Activated CD4-positive, alpha-beta T cell treated with anti-CD3 and anti-CD28 coated beads for 1 hour (primary cell): ENCODE results near the gene ADAMTS12.

Experiments used
- DNase-seq: peaks from one replicate; pipeline ENCODE4 v3.0.0-alpha.2; 2020

Gene ADAMTS12

DNA sequence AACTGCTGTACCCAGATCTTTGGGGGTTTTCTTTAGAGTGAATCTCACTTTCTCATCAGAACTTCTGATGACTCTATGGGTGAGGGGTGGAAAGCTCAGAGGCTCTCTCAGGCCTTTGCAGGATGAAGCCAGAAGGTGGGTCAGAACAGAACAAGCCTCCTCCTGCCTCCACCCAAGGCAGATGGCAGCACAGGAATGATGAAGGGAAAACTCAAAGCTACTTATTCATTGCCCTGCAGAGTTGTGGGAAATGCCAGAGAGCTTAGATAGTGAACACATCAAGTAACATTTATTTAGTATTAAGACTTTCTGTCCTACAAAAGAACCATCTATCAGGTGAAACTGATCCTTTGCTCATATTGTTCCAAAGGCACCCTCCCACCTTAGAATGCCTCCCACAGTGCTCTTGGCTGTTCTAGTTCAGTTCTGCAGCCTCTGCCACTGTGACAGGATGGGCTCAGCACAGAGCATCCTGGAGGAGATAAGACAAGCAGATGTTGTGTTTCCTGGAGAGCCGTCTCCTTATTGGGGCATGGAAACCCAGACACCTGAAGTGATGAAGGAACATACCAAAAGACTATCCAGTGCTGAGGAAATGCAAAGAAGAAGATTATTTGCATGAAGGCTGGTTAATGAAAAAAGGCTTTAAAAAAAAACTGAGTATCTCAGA is 146.6 kb downstream of the ADAMTS12 start:
- DNase-seq = no peak

DNA sequence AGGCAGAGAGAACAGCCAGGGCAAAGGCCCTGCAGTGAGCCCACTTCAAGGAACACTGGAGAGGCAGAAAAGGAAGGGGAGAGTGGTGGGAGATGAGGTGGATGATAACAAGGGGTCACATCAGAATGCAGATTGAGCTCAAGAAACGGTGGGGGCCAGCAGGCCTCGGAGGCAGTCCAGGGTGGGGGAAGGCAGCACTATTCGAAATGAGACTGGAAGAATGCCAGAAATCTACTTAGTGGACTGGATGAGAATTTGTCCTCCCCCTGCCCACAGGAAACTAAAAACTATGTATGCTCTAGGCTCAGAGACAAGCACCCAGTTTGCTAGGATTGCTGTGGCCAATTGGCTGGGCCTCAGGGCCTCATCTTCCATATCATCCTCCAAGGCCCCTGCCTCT is 148.7 kb downstream of the ADAMTS12 start:
- DNase-seq = no peak

- no peak for DNase-seq
Measured at GRCh38 chr5:33742181-33742580, 149.6 kb downstream of the ADAMTS12 start.

DNA sequence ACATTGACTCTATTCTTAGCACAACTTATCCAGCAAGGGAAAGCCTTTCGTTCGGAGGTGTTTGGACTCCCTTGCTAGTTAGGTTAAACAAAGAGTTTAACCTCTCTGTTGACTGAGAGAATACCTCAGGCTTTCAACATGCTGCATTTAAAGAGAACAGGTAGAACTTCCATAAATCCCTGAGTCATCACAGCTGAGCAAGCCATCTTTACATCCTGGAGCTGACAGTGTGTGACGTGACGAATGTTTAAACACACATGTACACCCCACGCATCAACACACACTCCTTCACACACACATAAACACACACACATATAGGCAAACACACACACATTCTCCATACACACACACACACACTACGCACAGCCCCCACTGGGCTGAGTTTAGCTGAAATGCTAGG is 152.8 kb downstream of the ADAMTS12 start:
- DNase-seq = no peak

GRCh38 chr5:33738097-33738496 is 153.7 kb downstream of the ADAMTS12 start:
- no peak for DNase-seq

DNA sequence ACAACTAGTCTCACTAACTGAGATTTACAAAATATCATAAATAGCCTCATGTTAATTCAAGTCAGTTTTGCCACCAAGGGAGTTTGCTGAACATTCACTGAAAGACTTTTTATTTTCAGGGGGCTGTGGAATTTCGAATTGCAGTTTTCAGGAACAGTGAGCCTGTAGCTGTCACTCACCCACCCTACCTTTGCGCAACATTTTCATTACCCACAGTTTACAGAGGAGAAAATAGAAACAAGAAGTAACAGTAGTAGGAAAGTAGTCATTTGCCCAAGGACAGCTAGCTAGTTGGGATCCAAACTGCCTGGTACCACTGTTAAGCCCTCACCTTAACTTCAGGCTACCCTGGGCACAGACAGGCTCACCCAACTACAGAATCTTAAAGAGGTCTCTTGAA is 154.1 kb downstream of the ADAMTS12 start:
- no peak for DNase-seq

- DNase-seq = no peak
Measured at GRCh38 chr5:33737284-33737683, 154.5 kb downstream of the ADAMTS12 start.

DNA sequence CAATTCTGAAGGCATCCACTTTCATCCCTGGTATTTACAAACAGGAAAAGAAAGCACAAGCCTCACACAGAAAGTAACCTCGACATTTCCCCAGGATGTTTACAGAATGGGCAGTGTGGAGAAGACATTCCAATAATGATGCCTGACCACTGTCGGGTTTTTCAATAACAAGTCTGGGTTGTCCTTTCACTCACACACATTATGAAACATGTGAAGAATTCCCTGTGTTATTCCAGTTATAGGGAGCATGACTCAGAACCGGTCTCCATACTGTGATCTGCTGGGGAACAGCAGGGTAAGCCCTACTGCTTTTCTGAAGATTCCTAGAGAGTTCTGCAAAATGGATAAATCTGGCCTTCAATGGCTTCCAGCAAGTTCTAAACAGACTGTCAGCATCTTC is 155.3 kb downstream of the ADAMTS12 start:
- DNase-seq = no peak

DNA sequence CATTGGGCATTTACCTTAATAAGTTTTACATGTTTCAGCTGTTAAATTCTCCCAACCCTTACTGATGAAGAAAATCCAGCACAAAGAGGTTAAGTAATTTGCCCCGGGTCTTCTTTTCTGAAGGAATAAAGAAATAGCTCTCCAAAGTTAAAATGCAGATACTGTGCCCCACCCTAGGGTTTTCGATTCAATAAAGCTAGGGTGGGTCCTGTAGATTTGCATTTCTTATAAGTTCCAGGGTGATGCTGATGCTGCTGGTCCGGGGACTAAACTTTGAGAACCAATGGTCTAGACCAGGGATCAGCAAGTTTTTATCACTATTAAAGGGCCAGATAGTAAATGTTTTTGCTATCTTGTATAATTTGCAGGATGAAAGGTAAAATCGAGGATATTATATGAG is 156.7 kb downstream of the ADAMTS12 start:
- no peak for DNase-seq

DNA sequence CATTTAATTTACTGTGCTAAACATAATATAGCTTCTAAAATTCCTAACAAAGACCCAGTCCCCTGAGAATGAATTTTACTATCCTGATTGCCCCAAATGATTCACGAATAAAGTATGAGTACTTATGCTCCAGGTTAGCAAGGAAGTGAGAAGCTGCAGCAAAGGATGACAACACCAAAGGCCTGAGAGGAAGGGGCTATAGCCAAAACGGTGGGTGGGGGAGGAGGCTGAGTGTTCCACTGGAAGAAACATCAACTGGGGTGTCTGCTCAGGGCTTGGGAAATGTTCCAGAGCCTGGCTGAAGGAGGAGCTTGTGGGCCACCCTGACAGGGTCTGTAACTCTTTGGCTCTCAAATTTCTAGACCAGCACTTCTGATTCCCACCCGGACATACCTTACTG is 157.3 kb downstream of the ADAMTS12 start:
- DNase-seq = no peak

DNA sequence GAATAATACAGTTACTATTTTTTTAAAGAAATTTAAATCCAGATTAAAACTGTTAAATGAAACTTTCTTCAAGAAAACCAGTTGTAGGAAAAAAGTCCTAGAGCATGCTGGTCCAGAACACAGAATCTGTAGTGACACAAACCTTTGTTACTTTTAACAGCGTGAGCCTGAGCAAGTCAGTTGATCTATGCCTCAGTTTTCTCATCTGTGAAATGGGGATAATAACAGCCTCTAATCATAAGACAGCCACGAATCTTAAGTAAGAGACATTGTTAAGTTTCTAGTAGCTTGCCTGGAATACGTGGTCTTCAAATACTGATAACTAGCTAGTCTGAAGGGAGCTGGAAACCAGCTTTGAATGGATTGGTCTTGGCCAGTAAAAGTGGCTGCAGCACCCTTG is 158.6 kb downstream of the ADAMTS12 start:
- DNase-seq = no peak

GRCh38 chr5:33726422-33727165 is 165.2 kb downstream of the ADAMTS12 start:
- DNase-seq = no peak

- no peak for DNase-seq
Measured at GRCh38 chr5:33725806-33726205, 166.0 kb downstream of the ADAMTS12 start.

DNA sequence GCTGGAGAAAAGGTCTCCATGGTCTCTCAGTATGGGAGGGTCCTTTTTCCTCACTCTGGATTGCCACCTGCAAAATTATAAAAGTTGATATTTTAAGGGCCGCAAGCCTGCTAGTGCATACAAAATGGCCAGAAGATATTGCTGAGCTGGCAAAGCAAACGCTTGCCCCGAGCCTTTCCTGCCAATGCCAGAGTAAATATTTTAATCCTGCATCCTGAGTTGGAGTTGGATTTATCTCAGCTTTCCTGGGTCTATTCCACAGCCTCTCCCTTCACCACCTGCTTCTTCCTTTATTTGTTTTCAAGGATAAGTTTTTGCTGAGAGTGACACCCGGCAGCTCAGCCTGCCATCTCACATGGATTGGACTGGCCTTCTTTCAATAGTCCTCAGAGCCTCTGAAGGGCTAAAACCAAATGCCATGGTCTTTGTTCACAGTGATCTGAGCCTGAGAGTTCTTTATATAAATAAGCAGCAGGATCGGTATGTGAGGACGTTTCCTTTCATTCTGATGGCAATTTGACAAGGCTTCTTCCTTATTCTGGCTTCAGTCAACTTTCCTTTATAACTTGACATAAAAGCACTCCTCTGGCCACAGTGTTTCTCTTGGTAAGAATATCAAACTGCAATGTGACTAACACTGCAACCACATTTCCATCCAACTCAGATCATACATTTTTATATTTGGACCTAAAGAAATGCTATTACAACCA is 170.1 kb downstream of the ADAMTS12 start:
- DNase-seq = no peak

- no peak for DNase-seq
Measured at GRCh38 chr5:33720176-33720575, 171.6 kb downstream of the ADAMTS12 start.

GRCh38 chr5:33719769-33720168 is 172.0 kb downstream of the ADAMTS12 start:
- no peak for DNase-seq

- DNase-seq = no peak
Measured at GRCh38 chr5:33715661-33716060, 176.1 kb downstream of the ADAMTS12 start.

DNA sequence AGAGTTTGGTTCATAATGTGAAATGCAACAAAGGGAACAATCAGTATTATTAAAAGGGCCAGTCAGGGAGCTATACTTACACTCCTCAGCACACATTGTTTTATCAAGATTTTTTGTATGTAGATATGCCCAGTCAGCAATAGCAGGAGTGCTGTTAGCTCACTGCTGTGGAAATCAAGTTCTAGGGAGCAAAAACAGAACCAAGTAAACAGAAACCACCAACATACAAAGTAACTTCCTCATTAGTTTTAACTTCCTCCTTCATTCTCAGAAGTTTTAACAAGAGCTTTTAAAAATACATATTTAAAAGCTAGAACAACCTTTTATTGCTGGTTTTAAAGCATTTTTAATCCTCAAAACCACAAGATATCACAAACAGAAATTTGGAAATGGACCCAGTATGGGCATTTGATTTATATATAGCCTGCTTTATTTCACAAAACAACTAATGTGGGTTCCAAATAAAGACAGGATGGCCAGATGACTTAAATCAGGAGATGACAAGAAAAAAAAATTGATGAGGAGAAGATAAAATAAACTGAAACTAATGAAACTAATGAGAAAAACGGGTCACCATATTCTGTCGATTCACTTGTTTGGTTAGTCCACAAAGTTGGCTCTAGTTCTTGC is 178.5 kb downstream of the ADAMTS12 start:
- no peak for DNase-seq

DNA sequence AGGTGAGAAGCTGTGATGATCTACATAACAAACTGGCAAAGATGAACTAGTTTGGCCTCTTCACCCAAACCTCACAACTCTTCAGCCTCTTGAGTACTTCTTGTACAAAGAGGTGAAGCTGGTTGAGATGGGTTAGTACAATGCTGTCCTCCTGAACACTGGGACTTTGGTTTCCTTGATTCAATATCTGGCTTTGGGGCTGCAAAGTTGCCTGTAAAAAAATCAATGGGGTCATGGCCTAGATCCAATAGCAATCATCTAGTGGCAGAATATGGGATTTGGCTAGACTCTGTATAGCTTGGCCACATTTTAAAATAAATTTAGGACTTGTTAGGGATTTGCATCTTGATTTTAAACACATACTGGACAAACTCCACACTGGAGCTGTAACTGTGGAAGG is 179.1 kb downstream of the ADAMTS12 start:
- DNase-seq = no peak

DNA sequence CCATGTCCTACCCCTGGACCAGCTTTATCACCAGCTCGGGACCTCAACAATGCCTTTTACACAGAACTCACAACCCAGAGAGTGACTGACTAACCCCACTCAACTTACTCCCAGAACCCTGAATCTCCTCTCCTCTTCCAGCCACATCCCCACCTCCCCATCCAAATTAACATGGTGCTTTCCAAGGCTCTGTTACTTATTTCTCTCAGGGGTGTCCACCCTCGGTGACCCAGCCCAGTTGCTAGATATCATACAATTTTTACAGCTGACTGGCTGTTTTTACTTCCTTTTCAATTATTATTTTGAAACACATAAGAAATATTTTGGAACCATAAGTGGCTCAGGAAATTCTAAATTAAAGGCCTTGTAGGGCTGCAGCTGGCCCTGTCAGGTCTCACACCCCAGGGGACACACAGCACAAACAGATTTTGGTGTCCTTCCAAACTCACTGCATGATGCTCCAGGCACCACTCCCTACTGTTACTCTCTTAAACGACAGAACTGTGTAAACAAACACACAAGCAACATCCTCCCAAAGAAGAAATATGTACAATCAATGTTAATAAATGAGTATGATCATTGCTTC is 180.6 kb downstream of the ADAMTS12 start:
- DNase-seq = no peak

DNA sequence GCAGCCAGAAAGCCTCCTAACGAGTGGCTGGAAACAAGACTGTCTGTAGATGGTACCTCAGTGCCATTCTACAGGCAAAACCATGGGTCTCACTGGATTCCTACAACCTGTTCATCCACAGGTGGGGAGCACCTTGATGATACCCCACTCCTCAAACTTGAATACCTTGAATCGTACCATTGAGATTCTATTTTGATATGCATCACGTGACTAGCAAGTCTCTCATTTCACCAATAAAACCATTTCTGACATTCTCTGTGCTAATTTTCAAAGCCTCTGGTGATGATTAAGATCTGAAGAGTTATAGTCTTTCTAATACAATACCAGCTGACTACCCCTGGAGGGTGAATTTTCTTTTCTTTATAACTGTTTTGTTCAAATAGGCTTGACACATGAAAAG is 188.9 kb downstream of the ADAMTS12 start:
- DNase-seq = no peak

DNA sequence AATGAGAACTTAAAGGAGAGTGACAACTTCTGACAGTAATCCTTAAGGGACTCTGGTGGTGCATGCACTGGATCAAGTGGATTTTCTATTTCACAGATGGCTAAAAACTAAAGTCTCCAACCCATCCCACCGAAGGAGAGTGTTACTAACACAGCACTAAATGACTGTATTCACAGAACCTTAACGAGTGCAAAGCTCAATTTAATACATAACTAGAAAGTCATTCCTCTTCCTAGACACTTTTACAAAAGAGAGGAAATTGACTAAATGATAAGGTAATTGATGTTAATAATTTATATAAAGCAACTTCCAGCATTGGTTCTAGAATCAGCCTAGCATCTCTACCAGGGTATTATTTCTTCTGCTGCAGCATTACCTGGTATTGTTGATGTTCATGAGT is 189.8 kb downstream of the ADAMTS12 start:
- DNase-seq = no peak

DNA sequence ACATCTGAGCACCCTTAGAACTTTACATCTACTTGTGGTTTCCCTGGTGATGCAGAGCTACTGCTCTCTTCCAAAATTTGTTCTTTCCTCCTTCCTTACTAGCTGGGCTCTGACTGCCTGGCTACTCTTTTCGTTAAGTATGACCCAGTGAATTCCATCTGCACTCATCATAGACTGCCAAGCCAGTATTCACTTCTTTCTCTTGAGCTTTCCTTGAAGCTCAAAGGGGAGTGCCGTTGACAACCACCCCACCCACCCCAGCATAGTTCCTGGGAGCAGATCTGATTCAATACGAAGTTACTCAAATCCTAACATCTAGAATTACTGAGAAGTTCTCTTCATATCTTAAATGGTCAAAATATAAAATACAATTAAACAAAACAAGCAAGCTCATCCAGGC is 190.5 kb downstream of the ADAMTS12 start:
- no peak for DNase-seq
